GM12878 (cell line): ENCODE data around the gene MYOM1.

ENCODE experiments used
- CBX3 ChIP-seq: fragments of 200-600 bp; sonication (generic); IDR thresholded peaks from 2 replicates; pipeline ENCODE4 v1.6.1; 2016; ENCODE audit warnings: low read depth, borderline replicate concordance
- JUND ChIP-seq: IDR thresholded peaks from 2 replicates; pipeline ENCODE4 v1.6.1; 2012; ENCODE audit warnings: low read depth, mild to moderate bottlenecking, low read length, improper control_type of control experiment, moderate library complexity
- POLR2A ChIP-seq: IDR thresholded peaks from 2 replicates; pipeline ENCODE4 v1.6.1; 2011; ENCODE audit warnings: low read depth, mild to moderate bottlenecking, low read length
- SMAD1 ChIP-seq: fragments of 450-650 bp; IDR thresholded peaks from 2 replicates; pipeline ENCODE4 v1.6.1; 2018; ENCODE audit warnings: mild to moderate bottlenecking, low read depth; ENCODE audit not compliant: partially characterized antibody
- SPI1 ChIP-seq: IDR thresholded peaks from 2 replicates; pipeline ENCODE4 v1.6.1; 2011; ENCODE audit warnings: low read depth, mild to moderate bottlenecking, low read length, moderate library complexity, borderline replicate concordance; ENCODE audit not compliant: insufficient read depth
- ZNF274 ChIP-seq: IDR thresholded peaks from one replicate; pipeline ENCODE4 v1.8.0; 2011; ENCODE audit not compliant: insufficient read length, insufficient read depth
- TF ChIP-seq, protein P1 (sequence below), 3 experiments: IDR thresholded peaks in 2 of 3; conservative IDR thresholded peaks in 1 of 3; 2 replicates each; pipeline ENCODE4 v1.5.1; 2011; ENCODE audit warnings: low read depth in 3 of 3, low read length in 3 of 3, mild to moderate bottlenecking in 3 of 3, control low read depth in 2 of 3, moderate library complexity in 2 of 3, inconsistent platforms in 1 of 3, mixed read lengths in 1 of 3; ENCODE audit not compliant: control insufficient read depth in 2 of 3, insufficient read depth in 1 of 3; ENCODE audit errors: extremely low read depth in 1 of 3

DNA sequence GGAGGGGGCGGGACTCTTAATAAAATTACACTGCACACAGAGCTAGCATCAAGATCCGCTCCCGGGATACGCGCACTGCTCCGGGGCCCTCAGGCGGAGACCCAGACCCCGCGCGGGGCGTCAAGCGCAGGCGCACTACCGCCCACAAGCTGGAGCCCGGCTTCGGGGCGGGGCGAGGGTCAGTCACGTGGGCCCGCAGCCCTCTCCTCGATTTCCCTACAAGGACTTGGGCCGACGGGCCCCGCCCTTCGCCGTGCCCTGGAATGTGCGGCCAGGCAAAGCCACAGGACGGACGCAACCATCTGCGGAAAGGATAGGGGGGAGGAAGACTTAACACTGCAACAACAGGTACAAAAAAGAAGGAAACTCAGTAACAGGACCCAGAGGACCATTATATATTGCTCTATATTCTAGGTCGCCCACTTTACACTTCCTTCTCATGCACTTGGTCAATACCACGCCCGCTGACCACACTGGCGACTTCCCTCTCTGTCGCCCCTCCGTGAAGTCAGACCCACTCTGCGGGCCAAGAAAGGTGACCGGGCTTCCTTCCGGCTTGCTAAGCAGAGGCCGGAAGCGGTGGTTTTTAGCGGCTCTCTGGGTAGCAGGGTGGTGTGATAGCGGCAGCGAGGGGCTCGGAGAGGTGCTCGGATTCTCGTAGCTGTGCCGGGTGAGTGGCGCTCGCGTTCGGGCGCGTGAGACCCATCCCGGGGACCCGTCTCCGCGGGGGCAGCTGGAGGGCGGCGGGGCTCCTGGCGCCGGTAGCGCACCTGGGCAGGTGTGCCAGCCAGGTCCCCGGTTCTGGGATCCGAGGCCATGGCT is 27.7 kb upstream of the MYOM1 start, which contains the start of gene MYL12A:
- no peak for TF ChIP-seq ZNF274
- TF ChIP-seq SPI1 = no peak
- peak; percentile 95 for TF ChIP-seq POLR2A
- peak; percentile 99 for TF ChIP-seq JUND
- TF ChIP-seq SMAD1 = peak; percentile 76
- no peak for TF ChIP-seq CBX3
- TF ChIP-seq, protein P1, sequence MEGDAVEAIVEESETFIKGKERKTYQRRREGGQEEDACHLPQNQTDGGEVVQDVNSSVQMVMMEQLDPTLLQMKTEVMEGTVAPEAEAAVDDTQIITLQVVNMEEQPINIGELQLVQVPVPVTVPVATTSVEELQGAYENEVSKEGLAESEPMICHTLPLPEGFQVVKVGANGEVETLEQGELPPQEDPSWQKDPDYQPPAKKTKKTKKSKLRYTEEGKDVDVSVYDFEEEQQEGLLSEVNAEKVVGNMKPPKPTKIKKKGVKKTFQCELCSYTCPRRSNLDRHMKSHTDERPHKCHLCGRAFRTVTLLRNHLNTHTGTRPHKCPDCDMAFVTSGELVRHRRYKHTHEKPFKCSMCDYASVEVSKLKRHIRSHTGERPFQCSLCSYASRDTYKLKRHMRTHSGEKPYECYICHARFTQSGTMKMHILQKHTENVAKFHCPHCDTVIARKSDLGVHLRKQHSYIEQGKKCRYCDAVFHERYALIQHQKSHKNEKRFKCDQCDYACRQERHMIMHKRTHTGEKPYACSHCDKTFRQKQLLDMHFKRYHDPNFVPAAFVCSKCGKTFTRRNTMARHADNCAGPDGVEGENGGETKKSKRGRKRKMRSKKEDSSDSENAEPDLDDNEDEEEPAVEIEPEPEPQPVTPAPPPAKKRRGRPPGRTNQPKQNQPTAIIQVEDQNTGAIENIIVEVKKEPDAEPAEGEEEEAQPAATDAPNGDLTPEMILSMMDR (IDR thresholded peaks at IDR 0.05 in 2 of 3, conservative IDR thresholded peaks at IDR 0.05 in 1 of 3; ENCODE audit: control insufficient read depth in 2 of 3, extremely low read depth in 1 of 3, insufficient read depth in 1 of 3, low read depth in 3 of 3, low read length in 3 of 3) = no peak
